ENCODE measurements around the gene BCAR1.

Gene BCAR1

DNA sequence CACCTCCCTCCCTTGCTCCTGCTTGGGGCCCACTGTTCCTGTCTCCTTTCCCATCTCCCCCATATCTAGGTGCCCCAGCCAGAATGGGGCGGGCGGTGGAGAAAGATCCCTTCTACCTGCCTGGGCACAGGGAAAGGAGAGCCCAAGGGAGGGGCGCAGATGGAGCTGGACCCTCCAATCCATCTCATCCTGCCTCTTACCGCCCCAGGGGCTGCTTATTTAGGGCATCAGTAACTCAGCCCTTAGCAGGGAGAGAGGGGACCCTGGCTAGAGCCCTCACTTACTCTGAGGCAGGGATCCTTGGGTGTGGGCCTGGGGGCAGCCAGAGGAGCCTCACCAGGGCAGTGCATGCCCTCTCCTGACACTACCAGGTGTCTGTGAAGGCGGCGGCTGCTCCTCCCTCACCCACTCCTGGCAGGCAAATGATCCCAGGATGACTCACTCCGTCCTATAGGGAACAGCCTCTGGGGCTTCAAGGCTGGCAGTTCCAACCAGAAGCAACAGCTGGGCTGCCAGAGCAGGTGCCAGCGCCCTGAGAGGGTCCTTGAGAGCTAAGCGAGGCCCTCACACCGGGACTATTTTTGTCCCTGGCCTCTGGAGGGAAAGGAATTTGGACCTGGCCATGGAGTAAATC lies 16.3 kb upstream of the BCAR1 start:
- H3K4me1 ChIP-seq (ENCODE audit: insufficient read depth, low read length): peaks cover 24% of the 10 kb centered on the region
- no peak overlapping the region for H3K4me3 ChIP-seq (ENCODE audit: low read depth in 1 of 2, low read length in 2 of 2)
- H3K36me3 ChIP-seq (ENCODE audit: insufficient read depth, low read length): no peaks in the 10 kb centered on the region
- no peaks in the 10 kb centered on the region for H3K9me3 ChIP-seq (ENCODE audit: low read length)
- H3K9ac ChIP-seq (ENCODE audit: low read length): no peak overlapping the region
- no peak overlapping the region for H3K27ac ChIP-seq (ENCODE audit: low read depth, low read length)
- no peaks in the 10 kb centered on the region for H3K27me3 ChIP-seq (ENCODE audit: control insufficient read depth in 1 of 2, insufficient read depth in 2 of 2, low read length in 2 of 2)

GRCh38 chr16:75266738-75267630 lies 15.6 kb upstream of the BCAR1 start:
- Histone ChIP-seq H3K4me3 (ENCODE audit: low read depth in 1 of 2, low read length in 2 of 2) (peak overlapping the region in 1 of 2 donors; percentile 74), H3K9ac (ENCODE audit: low read length) (no peak overlapping the region), H3K36me3 (ENCODE audit: insufficient read depth, low read length) (no peaks in the 10 kb centered on the region), H3K27me3 (ENCODE audit: control insufficient read depth in 1 of 2, insufficient read depth in 2 of 2, low read length in 2 of 2) (no peaks in the 10 kb centered on the region), H3K4me1 (ENCODE audit: insufficient read depth, low read length) (peaks cover 32% of the 10 kb centered on the region), H3K27ac (ENCODE audit: low read depth, low read length) (peak overlapping the region; percentile 12), H3K9me3 (ENCODE audit: low read length) (no peaks in the 10 kb centered on the region)

GRCh38 chr16:75265911-75266701 lies 14.7 kb upstream of the BCAR1 start:
- H3K36me3 ChIP-seq (ENCODE audit: insufficient read depth, low read length): no peaks in the 10 kb centered on the region
- H3K27me3 ChIP-seq (ENCODE audit: control insufficient read depth in 1 of 2, insufficient read depth in 2 of 2, low read length in 2 of 2): no peaks in the 10 kb centered on the region

GRCh38 chr16:75264999-75265910 lies 13.8 kb upstream of the BCAR1 start:
- Histone ChIP-seq H3K9ac (ENCODE audit: low read length) (peak overlapping the region; percentile 78), H3K9me3 (ENCODE audit: low read length) (no peaks in the 10 kb centered on the region), H3K27ac (ENCODE audit: low read depth, low read length) (peak overlapping the region; percentile 92), H3K4me1 (ENCODE audit: insufficient read depth, low read length) (peaks cover 42% of the 10 kb centered on the region), H3K36me3 (ENCODE audit: insufficient read depth, low read length) (no peaks in the 10 kb centered on the region), H3K4me3 (ENCODE audit: low read depth in 1 of 2, low read length in 2 of 2) (peak overlapping the region; percentile 74 to 94), H3K27me3 (ENCODE audit: control insufficient read depth in 1 of 2, insufficient read depth in 2 of 2, low read length in 2 of 2) (no peaks in the 10 kb centered on the region)

More at GRCh38 chr16:75265911-75266701, 14.7 kb upstream of the BCAR1 start:
- H3K9me3 ChIP-seq (ENCODE audit: low read length): no peaks in the 10 kb centered on the region
- peaks cover 40% of the 10 kb centered on the region for H3K4me1 ChIP-seq (ENCODE audit: insufficient read depth, low read length)
- H3K4me3 ChIP-seq (ENCODE audit: low read depth in 1 of 2, low read length in 2 of 2): peak overlapping the region; percentile 74 to 94
- peak overlapping the region; percentile 92 for H3K27ac ChIP-seq (ENCODE audit: low read depth, low read length)
- peak overlapping the region; percentile 33 for H3K9ac ChIP-seq (ENCODE audit: low read length)

DNA sequence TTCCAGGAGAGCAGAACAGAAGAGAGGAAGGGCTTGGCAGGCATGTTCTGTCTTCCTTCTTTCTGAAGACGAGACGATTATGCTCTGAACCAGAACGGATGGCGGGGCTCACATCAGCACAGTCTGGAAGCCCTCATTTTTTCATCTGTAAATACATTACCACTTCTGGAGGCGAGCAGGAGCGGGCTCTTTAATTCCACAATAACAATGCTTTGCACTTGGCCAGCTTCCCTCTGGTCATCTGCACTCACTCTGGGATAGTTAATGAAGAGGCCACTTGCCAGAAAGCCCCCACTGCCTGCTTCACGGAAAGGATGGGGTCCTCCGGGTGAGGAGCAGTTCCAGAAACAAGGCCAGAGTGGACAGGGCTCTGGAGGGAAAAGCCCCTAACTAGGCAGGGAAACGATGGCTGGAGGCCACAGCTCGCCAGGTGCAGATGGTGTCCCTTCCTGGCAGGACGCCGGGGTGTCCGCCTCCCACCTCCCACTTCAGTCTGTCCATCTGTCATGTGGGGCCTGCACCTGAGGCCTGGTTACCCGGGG lies 13.1 kb upstream of the BCAR1 start:
- Histone ChIP-seq H3K36me3 (ENCODE audit: insufficient read depth, low read length) (no peaks in the 10 kb centered on the region), H3K4me3 (ENCODE audit: low read depth in 1 of 2, low read length in 2 of 2) (peak overlapping the region; percentile 74 to 94), H3K4me1 (ENCODE audit: insufficient read depth, low read length) (peaks cover 42% of the 10 kb centered on the region), H3K27ac (ENCODE audit: low read depth, low read length) (peak overlapping the region; percentile 92), H3K9me3 (ENCODE audit: low read length) (no peaks in the 10 kb centered on the region), H3K27me3 (ENCODE audit: control insufficient read depth in 1 of 2, insufficient read depth in 2 of 2, low read length in 2 of 2) (no peaks in the 10 kb centered on the region), H3K9ac (ENCODE audit: low read length) (peak overlapping the region; percentile 78)

DNA sequence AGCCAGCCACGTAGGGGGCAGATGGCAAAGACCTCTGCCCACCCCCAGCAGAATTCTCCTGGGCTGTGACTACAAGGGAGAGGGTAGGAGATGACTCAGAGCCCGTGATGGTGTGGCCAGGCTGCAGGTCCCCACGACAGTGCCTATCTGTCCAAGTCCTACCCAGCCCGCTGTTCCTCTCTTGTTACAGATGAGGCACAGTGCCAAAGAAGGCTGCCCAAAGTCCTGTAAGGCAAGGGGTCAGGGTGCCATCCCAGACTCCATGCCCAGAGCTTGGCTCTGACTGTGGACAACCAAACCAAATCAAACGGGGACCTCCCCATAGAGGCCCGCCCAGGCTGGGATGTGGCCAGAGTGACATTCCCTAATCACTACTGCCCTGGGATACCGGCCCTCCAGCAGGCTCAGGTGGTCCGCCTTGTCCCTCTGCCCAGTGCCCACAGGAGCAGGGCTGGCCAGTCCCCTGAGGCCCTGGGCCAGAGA lies 12.6 kb upstream of the BCAR1 start:
- H3K9ac ChIP-seq (ENCODE audit: low read length): peak overlapping the region; percentile 78
- H3K27me3 ChIP-seq (ENCODE audit: control insufficient read depth in 1 of 2, insufficient read depth in 2 of 2, low read length in 2 of 2): no peaks in the 10 kb centered on the region
- no peaks in the 10 kb centered on the region for H3K9me3 ChIP-seq (ENCODE audit: low read length)
- H3K4me3 ChIP-seq (ENCODE audit: low read depth in 1 of 2, low read length in 2 of 2): peak overlapping the region; percentile 74 to 94
- H3K27ac ChIP-seq (ENCODE audit: low read depth, low read length): peak overlapping the region; percentile 92
- no peaks in the 10 kb centered on the region for H3K36me3 ChIP-seq (ENCODE audit: insufficient read depth, low read length)
- H3K4me1 ChIP-seq (ENCODE audit: insufficient read depth, low read length): peaks cover 45% of the 10 kb centered on the region

DNA sequence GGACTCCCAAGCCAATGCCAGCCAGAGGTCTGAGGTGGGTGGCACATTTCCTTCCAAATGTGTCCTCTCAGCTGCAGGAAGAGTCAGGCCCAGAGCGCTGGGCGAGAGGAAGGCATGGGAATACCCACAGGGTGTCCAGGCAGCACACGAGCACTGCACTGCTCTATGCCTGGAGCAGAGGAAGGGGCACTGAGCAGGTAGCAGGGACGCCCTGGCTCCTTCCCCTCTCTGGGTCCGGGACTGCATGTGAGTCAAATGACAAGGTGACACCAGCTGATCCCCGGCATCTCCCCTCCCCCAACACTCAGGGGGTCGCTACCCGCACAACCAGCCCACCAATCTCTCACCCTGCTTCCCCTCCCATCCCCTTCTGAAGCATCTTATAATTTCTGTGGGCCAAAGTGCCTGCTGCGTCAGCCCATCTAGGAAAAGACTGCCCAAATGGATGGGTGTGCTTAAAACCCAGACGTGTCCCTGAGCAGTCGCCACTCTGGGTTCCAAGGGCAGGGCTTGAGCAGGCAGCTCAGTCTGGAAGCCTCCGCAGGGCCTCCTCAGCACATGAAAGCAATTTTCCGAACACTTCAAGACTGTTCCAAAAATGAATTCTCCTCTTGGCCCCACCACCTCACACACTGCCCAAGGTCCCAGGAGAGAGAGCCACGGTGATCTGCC lies 12.0 kb upstream of the BCAR1 start:
- H3K27me3 ChIP-seq (ENCODE audit: control insufficient read depth in 1 of 2, insufficient read depth in 2 of 2, low read length in 2 of 2): no peaks in the 10 kb centered on the region
- H3K9ac ChIP-seq (ENCODE audit: low read length): peak overlapping the region; percentile 78
- peaks cover 51% of the 10 kb centered on the region for H3K4me1 ChIP-seq (ENCODE audit: insufficient read depth, low read length)
- H3K27ac ChIP-seq (ENCODE audit: low read depth, low read length): peak overlapping the region; percentile 92
- H3K4me3 ChIP-seq (ENCODE audit: low read depth in 1 of 2, low read length in 2 of 2): peak overlapping the region in 1 of 2 donors; percentile 74
- no peaks in the 10 kb centered on the region for H3K36me3 ChIP-seq (ENCODE audit: insufficient read depth, low read length)
- H3K9me3 ChIP-seq (ENCODE audit: low read length): no peaks in the 10 kb centered on the region

DNA sequence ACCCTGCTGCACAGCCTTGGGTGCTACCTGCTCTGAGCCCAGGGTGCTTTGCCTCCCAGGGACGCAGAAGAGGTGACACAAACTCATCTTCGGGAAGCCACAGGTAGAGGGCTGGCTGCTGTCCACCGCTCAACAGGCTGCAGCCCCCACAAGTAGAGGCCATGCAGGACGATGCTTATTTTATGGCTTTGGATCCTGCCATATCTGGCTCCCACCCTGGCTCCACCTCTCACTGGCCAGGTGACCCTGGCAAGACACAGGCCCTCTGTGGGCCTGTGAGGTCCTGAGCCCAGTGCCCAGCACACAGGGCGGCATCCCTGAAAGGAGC lies 11.3 kb upstream of the BCAR1 start:
- no peaks in the 10 kb centered on the region for H3K9me3 ChIP-seq (ENCODE audit: low read length)
- no peak overlapping the region for H3K27ac ChIP-seq (ENCODE audit: low read depth, low read length)
- no peaks in the 10 kb centered on the region for H3K27me3 ChIP-seq (ENCODE audit: control insufficient read depth in 1 of 2, insufficient read depth in 2 of 2, low read length in 2 of 2)
- no peak overlapping the region for H3K4me3 ChIP-seq (ENCODE audit: low read depth in 1 of 2, low read length in 2 of 2)
- H3K36me3 ChIP-seq (ENCODE audit: insufficient read depth, low read length): no peaks in the 10 kb centered on the region
- H3K9ac ChIP-seq (ENCODE audit: low read length): no peak overlapping the region
- peaks cover 57% of the 10 kb centered on the region for H3K4me1 ChIP-seq (ENCODE audit: insufficient read depth, low read length)

DNA sequence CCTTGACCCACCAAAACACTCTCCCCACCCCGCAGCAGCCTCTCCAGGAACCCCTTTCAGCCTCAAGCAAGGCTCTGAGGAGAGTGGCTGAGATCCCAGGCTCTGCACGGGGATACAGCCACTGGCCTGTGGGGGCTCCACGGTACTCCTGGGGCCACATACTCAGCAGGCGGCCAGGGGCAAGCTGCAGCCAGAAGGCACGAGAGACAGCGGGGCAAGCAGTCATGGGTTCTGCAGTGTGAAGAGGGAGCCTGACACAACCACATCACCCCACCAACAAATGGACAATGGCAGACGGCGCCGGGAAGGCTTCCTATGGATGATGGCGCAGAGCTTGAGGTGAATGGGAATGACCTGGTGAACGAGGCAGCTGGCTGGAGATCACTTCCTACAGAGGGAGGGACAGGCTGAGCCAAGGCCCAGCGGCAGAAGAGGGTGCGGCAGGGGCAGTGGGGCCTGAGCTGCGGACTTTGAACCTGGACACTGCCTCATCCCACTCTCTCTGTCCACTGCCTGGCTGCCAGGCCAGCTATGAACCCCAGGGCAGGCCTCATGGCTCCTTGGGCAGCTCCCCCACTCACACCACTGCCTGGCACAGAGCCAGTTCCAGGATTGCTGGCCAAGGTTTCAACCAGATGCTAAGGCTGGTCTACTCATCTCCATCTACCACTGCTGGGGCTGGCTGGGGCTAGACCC lies 10.8 kb upstream of the BCAR1 start:
- H3K27me3 ChIP-seq (ENCODE audit: control insufficient read depth in 1 of 2, insufficient read depth in 2 of 2, low read length in 2 of 2): no peaks in the 10 kb centered on the region
- H3K9ac ChIP-seq (ENCODE audit: low read length): no peak overlapping the region
- no peaks in the 10 kb centered on the region for H3K9me3 ChIP-seq (ENCODE audit: low read length)
- H3K4me1 ChIP-seq (ENCODE audit: insufficient read depth, low read length): peaks cover 62% of the 10 kb centered on the region
- H3K36me3 ChIP-seq (ENCODE audit: insufficient read depth, low read length): no peaks in the 10 kb centered on the region
- H3K4me3 ChIP-seq (ENCODE audit: low read depth in 1 of 2, low read length in 2 of 2): no peak overlapping the region
- peak overlapping the region; percentile 24 for H3K27ac ChIP-seq (ENCODE audit: low read depth, low read length)
